Endodermal cell (in vitro differentiated cells): ENCODE data around the gene GOLGA6L10. TPM values are rescaled to one million over a fixed set of nuclear protein-coding genes. Genes with fewer than 3 reads are reported as not detected.
"Not testable (repeated sequence)": the region's sequence is repeated elsewhere in the genome, so short reads cannot be mapped to it uniquely, and the experiment has no call there.

ENCODE experiments used
- DNase-seq: peaks from one replicate; pipeline ENCODE4 v3.0.0-alpha.2; 2017
- H3K27ac ChIP-seq: 2 replicates; pipeline ENCODE4 v1.5.1; 2013; ENCODE audit warnings: mild to moderate bottlenecking, low read depth, low read length, moderate library complexity
- H3K27me3 ChIP-seq: 2 replicates; pipeline ENCODE4 v1.6.1; 2013; ENCODE audit warnings: mild to moderate bottlenecking, low read length, moderate library complexity; ENCODE audit not compliant: insufficient read depth, control insufficient read depth, poor library complexity, severe bottlenecking
- H3K36me3 ChIP-seq: 2 replicates; pipeline ENCODE4 v1.7.0; 2013; ENCODE audit warnings: mild to moderate bottlenecking, low read length, moderate library complexity; ENCODE audit not compliant: control insufficient read depth, insufficient read depth
- H3K4me1 ChIP-seq: one replicate; pipeline ENCODE4 v1.7.0; 2013; ENCODE audit warnings: low read length; ENCODE audit not compliant: control insufficient read depth, insufficient read depth
- H3K4me3 ChIP-seq: 2 replicates; pipeline ENCODE4 v1.5.1; 2013; ENCODE audit warnings: mild to moderate bottlenecking, low read length, moderate library complexity
- H3K9ac ChIP-seq: 2 replicates; pipeline ENCODE4 v1.6.1; 2013; ENCODE audit warnings: mild to moderate bottlenecking, low read length, moderate library complexity; ENCODE audit not compliant: poor library complexity, severe bottlenecking; ENCODE audit errors: extremely low read depth
- H3K9me3 ChIP-seq: 2 replicates; pipeline ENCODE4 v1.6.1; 2013; ENCODE audit warnings: mild to moderate bottlenecking, low read length, moderate library complexity; ENCODE audit not compliant: control insufficient read depth
- H3K27ac Mint-ChIP-seq: 2 replicates; pipeline ENCODE4 v1.8.0; 2020; ENCODE audit warnings: mixed read lengths
- H3K27me3 Mint-ChIP-seq: 2 replicates; pipeline ENCODE4 v1.8.0; 2021; ENCODE audit warnings: mild to moderate bottlenecking, mixed read lengths; ENCODE audit not compliant: insufficient read depth
- H3K36me3 Mint-ChIP-seq: 2 replicates; pipeline ENCODE4 v1.8.0; 2020; ENCODE audit warnings: low read depth, mixed read lengths
- H3K4me1 Mint-ChIP-seq: 2 replicates; pipeline ENCODE4 v1.8.0; 2020; ENCODE audit warnings: mixed read lengths
- H3K4me3 Mint-ChIP-seq: 2 replicates; pipeline ENCODE4 v1.8.0; 2020; ENCODE audit warnings: mild to moderate bottlenecking, moderate library complexity, mixed read lengths
- H3K9me3 Mint-ChIP-seq: 2 replicates; pipeline ENCODE4 v1.8.0; 2020; ENCODE audit warnings: mild to moderate bottlenecking, mixed read lengths
- WGBS, 2 experiments: methylation state at CpG; one replicate each; pipeline versions ENCODE4 v1.1.5 to v1.1.7; 2013; ENCODE audit warnings: missing lambda C conversion rate in 2 of 2, mixed read lengths in 1 of 2; ENCODE audit not compliant: insufficient coverage in 1 of 2, insufficient read length in 1 of 2; 5-methylcytosine and 5-hydroxymethylcytosine counted together
- total RNA-seq, 2 donors: library from RNA; stranded (reverse); fragmentation: NEBNext Ultra II Directional in 1 of 2; extraction: Animal tissue kit (Norgen Biotek cat#: 25700) in 1 of 2; gene quantifications; 2 replicates in 1 of 2; 3 replicates in 1 of 2; pipeline ENCODE4 v1.2.1, GENCODE V29; 2021
- TF ChIP-seq, protein P1 (sequence below): fragments of 200-600 bp; sonication (generic); conservative IDR thresholded peaks from 2 replicates; pipeline ENCODE4 v1.5.0; 2021; ENCODE audit warnings: antibody characterized with exemption, mild to moderate bottlenecking

GOLGA6L10 gene
- total RNA-seq, 2 donors from 2014 or later: 4.1 to 6.5 TPM

DNA sequence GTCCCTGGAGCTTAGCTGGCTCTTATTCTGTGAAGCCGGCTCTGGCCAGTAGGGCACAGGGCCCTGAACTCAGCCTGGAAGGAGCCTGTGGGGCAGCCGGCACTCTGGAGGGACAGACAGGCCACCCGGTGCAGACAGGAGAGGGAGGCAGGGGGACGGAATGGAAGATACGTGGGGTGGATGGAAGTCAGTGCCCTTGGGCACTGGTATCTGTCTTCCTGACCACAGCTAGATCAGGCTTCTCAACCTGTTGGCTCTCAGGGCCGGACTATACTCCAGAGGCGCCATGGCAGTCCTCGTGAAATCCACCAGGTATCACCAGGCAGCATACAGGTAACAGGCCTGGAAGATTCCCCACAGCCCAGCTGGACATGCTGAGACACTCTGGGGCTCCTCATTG is 10.7 kb downstream of the GOLGA6L10 start:
- not testable (repeated sequence) for H3K4me3 ChIP-seq, H3K9me3 ChIP-seq, H3K27me3 ChIP-seq, H3K4me1 Mint-ChIP-seq, H3K4me3 Mint-ChIP-seq, H3K27ac ChIP-seq, H3K27me3 Mint-ChIP-seq, H3K9me3 Mint-ChIP-seq, H3K36me3 Mint-ChIP-seq, H3K9ac ChIP-seq, H3K36me3 ChIP-seq, H3K27ac Mint-ChIP-seq, H3K4me1 ChIP-seq
- WGBS, 2 experiments: 84 to 90% methylated on average over 5 to 8 of the region's 8 CpGs
- DNase-seq: peak; percentile 45
- TF ChIP-seq, protein P1, sequence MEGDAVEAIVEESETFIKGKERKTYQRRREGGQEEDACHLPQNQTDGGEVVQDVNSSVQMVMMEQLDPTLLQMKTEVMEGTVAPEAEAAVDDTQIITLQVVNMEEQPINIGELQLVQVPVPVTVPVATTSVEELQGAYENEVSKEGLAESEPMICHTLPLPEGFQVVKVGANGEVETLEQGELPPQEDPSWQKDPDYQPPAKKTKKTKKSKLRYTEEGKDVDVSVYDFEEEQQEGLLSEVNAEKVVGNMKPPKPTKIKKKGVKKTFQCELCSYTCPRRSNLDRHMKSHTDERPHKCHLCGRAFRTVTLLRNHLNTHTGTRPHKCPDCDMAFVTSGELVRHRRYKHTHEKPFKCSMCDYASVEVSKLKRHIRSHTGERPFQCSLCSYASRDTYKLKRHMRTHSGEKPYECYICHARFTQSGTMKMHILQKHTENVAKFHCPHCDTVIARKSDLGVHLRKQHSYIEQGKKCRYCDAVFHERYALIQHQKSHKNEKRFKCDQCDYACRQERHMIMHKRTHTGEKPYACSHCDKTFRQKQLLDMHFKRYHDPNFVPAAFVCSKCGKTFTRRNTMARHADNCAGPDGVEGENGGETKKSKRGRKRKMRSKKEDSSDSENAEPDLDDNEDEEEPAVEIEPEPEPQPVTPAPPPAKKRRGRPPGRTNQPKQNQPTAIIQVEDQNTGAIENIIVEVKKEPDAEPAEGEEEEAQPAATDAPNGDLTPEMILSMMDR: peak; percentile 28

DNA sequence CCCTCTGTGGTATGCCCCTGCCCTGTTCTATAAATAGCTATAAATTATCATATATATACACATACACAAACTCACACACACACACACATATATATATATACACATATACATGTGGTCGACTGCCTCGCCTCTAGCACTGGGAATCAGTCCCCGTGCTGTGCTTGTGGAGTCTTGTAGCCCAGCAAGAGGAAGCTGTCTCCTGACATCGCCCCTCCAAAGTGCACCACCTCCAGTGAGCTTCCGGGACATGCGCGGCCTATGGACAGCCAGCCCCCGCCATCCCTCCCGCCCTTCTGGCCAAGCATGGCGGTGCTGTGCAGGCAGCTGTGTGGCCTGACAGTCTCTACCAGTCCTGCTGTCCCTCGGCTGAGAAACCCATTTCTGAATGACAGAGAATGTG is 11.2 kb downstream of the GOLGA6L10 start:
- H3K27me3 ChIP-seq, DNase-seq, H3K9me3 Mint-ChIP-seq, H3K36me3 Mint-ChIP-seq, H3K4me1 ChIP-seq, H3K27ac Mint-ChIP-seq, H3K4me3 ChIP-seq, H3K27ac ChIP-seq, H3K36me3 ChIP-seq, H3K9me3 ChIP-seq, H3K27me3 Mint-ChIP-seq, H3K4me3 Mint-ChIP-seq, H3K4me1 Mint-ChIP-seq, H3K9ac ChIP-seq: not testable (repeated sequence)
- WGBS, 2 experiments: 90 to 95% methylated on average over 2 to 3 of the region's 11 CpGs

DNA sequence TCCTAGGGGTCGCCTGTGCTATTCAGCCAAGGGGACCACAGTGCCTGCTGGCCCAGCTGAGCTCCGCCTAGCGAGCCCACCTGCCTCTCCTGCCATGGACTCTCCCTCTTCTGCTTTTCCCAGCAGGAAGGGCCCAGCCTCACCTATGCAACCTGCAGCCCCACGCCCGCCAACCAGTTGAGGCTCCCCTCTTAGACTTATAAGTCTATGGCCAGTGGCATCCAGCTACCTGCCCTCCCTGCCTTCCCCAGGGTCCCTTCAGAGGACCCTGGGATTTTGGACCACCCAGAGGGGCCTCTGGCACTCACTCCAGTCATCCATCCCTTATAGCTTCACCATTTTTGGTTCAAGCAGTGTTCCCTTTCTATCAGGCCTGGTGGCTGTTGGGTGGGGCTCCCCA is 12.2 kb downstream of the GOLGA6L10 start:
- not testable (repeated sequence) for H3K4me1 ChIP-seq, H3K36me3 Mint-ChIP-seq, H3K36me3 ChIP-seq, H3K9me3 ChIP-seq, H3K9ac ChIP-seq, H3K27ac Mint-ChIP-seq, H3K27me3 ChIP-seq, H3K4me3 Mint-ChIP-seq, H3K4me3 ChIP-seq, H3K4me1 Mint-ChIP-seq, H3K27ac ChIP-seq, H3K9me3 Mint-ChIP-seq, DNase-seq, H3K27me3 Mint-ChIP-seq
- WGBS, 2 experiments: 96 to 100% methylated on average over 1 to 2 of the region's 5 CpGs

DNA sequence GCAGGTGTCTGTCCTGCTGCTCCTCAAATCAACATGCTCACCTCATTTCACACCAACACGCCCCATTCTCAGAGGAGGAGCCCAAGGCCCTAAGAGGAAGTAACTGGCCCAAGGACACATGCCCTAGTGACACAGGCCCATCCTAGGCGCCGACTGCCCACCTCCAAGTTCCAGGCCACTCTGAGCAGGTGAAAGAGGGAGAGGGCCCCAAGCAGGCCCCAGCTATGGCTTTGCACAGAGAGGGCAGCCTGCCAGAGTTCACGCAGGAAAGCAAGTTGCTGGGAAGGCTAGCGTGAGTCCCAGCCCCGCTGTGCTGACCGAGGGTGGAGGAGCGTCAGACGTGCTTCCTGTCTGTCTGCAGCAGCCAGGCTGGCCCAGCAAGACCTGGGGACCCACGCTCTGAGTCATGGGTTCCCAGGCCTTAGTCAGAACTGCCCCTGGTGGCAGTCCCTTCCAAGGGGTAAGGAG is 13.1 kb downstream of the GOLGA6L10 start:
- not testable (repeated sequence) for H3K36me3 Mint-ChIP-seq, H3K9me3 ChIP-seq, H3K27ac ChIP-seq, H3K27me3 ChIP-seq, H3K36me3 ChIP-seq, H3K4me3 ChIP-seq, H3K4me1 ChIP-seq, H3K9me3 Mint-ChIP-seq, H3K27ac Mint-ChIP-seq, H3K27me3 Mint-ChIP-seq, H3K9ac ChIP-seq, H3K4me1 Mint-ChIP-seq, H3K4me3 Mint-ChIP-seq
- WGBS, 2 experiments: 94% methylated on average over 7 of the region's 10 CpGs; no CpG with 5 or more reads in 1 of the 2 experiments
- peak; percentile 60 for DNase-seq

DNA sequence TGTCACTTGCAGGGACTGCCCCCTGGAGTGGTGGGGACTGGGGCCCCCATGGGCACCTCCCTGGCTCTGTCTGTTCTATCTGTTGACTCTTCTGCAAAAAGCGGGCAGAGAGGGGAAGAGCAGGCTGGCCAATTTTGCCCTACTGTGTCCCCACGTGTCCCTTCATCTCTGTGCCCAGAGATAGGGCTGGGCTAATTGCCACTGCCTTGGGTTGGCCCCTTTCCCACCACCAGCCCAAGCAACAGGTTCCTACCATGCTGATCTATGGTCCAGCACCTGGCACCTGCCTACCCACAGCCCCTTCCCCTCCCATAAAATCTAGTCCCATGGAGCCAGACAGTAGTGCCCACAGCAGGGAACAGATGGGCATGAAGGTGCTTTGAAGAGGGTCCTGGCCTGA is 14.3 kb downstream of the GOLGA6L10 start:
- H3K4me3 Mint-ChIP-seq, H3K27ac ChIP-seq, H3K27me3 ChIP-seq, DNase-seq, H3K9me3 ChIP-seq, H3K36me3 ChIP-seq, H3K27ac Mint-ChIP-seq, H3K27me3 Mint-ChIP-seq, H3K9ac ChIP-seq, H3K36me3 Mint-ChIP-seq, H3K4me3 ChIP-seq, H3K4me1 ChIP-seq, H3K4me1 Mint-ChIP-seq, H3K9me3 Mint-ChIP-seq: not testable (repeated sequence)
- WGBS, 2 experiments: 88% methylated on average over 2 of the region's 2 CpGs; no CpG with 5 or more reads in 1 of the 2 experiments
